NB4 (cell line): ENCODE measurements around the gene SIDT1.
A peak's percentile ranks its signal among the peaks of the same experiment; 100 is the strongest.

ENCODE experiments used
- DNase-seq: peaks from one replicate; pipeline ENCODE4 v3.0.0; 2010; ENCODE audit warnings: low read depth
- H3K4me3 ChIP-seq: one replicate; pipeline ENCODE4 v1.5.1; 2011; ENCODE audit warnings: mild to moderate bottlenecking, low read depth, low read length, moderate library complexity
- MYC ChIP-seq: IDR thresholded peaks from 2 replicates; pipeline ENCODE4 v1.6.1; 2011; ENCODE audit warnings: low read depth, low read length
- POLR2A ChIP-seq: IDR thresholded peaks from 2 replicates; pipeline ENCODE4 v1.6.1; 2011; ENCODE audit warnings: mild to moderate bottlenecking; ENCODE audit not compliant: insufficient read length; ENCODE audit errors: extremely low read depth
- TF ChIP-seq, protein P1 (sequence below): IDR thresholded peaks from 2 replicates; pipeline ENCODE4 v1.6.1; 2011; ENCODE audit warnings: low read depth, low read length
- TF ChIP-seq, protein P2 (sequence below): IDR thresholded peaks from one replicate; pipeline ENCODE4 v1.5.1; 2012; ENCODE audit warnings: low read depth, low read length

SIDT1 gene

DNA sequence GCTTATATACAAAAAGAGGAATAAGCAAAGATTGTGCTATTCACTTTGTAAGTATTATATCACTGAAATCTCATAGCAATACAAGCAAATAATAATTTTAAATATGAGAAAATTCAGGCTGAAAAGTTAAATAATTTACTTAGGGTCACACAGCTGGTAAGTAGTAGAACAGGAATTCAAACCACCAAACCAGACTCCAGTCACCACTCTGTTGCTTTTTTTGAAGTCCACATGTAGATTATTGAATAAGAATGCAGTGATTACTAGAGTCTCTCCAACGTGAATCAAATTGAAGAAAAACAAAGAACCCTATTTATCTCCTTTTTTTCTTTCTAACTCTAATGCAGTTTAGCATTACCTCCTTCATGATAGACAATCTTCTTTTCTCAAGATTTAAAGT lies 33.3 kb upstream of the SIDT1 start:
- no peak for TF ChIP-seq POLR2A
- no peak for TF ChIP-seq MYC
- TF ChIP-seq, protein P1, sequence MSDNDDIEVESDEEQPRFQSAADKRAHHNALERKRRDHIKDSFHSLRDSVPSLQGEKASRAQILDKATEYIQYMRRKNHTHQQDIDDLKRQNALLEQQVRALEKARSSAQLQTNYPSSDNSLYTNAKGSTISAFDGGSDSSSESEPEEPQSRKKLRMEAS = no peak
- TF ChIP-seq, protein P2, sequence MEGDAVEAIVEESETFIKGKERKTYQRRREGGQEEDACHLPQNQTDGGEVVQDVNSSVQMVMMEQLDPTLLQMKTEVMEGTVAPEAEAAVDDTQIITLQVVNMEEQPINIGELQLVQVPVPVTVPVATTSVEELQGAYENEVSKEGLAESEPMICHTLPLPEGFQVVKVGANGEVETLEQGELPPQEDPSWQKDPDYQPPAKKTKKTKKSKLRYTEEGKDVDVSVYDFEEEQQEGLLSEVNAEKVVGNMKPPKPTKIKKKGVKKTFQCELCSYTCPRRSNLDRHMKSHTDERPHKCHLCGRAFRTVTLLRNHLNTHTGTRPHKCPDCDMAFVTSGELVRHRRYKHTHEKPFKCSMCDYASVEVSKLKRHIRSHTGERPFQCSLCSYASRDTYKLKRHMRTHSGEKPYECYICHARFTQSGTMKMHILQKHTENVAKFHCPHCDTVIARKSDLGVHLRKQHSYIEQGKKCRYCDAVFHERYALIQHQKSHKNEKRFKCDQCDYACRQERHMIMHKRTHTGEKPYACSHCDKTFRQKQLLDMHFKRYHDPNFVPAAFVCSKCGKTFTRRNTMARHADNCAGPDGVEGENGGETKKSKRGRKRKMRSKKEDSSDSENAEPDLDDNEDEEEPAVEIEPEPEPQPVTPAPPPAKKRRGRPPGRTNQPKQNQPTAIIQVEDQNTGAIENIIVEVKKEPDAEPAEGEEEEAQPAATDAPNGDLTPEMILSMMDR = no peak
- no peak overlapping the region for H3K4me3 ChIP-seq
- no peak for DNase-seq

DNA sequence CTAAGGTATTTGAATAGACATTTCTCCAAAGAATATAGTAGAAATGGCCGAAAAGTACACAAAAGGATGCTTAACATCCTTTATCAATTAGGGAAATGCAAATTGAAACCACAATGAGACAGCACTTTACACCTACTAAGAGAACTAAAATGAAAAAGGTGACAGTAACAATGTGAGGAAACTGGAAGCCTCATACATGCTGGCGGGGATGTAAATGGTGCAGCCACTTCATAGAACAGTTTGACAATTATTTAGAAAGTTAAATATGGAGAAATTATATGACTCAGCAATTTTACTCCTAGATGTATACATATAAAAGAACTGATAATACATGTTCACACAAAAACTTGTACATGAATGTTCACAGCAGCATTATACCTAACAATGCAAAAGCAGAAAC lies 30.8 kb upstream of the SIDT1 start:
- no peak for TF ChIP-seq POLR2A
- TF ChIP-seq, protein P1 = no peak
- no peak for TF ChIP-seq MYC
- TF ChIP-seq, protein P2 = no peak
- H3K4me3 ChIP-seq = no peak overlapping the region
- DNase-seq = peak; percentile 12

DNA sequence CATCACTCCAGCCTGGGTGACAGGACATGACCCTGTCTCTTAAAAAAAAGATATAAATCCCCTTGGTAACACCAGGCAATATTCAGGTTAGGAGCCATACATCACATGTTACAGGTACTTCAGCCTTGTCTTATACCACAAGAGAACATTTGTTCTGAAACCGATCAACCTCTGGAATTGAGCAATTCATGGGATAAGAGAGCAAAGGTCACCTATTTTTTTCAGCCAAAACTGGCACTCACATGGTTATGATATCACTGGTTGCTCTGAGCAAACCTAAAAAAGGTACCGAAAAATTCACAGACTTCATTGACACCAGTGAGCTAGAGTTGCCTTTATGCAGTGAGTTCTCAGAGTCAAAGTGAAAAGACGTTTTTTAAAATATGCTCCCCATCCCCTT lies 26.5 kb upstream of the SIDT1 start:
- no peak for DNase-seq
- H3K4me3 ChIP-seq = no peak overlapping the region
- TF ChIP-seq MYC (no peak), POLR2A (no peak)
- TF ChIP-seq, protein P2 = no peak
- TF ChIP-seq, protein P1 = no peak

DNA sequence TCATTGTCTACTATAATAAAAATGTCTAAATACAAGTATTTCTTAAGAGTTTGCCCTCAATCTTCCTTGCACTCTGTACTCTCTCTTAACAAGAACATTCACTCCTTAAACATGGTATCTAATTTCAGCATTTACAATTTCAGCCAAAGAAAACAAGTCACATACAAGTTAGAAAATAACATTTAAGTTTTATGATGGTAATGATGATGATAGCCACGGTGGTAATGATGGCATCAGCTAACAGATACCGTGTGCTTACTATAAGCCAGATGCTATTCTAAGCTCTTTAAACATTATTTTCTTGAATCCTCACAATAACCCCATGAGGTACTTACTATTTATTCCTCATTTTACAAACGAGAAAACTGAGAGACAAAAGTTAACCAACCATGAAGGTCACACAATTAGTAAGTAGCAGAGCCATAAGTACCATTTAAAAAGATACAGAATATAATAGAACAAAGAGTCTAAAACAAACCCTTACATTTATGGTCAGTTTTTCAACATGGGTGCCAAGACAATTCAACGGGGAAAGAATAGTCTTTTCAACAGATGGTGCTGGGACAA lies 24.8 kb upstream of the SIDT1 start:
- TF ChIP-seq, protein P1 = no peak
- TF ChIP-seq MYC (no peak), POLR2A (no peak)
- TF ChIP-seq, protein P2 = no peak
- no peak for DNase-seq
- no peak overlapping the region for H3K4me3 ChIP-seq

DNA sequence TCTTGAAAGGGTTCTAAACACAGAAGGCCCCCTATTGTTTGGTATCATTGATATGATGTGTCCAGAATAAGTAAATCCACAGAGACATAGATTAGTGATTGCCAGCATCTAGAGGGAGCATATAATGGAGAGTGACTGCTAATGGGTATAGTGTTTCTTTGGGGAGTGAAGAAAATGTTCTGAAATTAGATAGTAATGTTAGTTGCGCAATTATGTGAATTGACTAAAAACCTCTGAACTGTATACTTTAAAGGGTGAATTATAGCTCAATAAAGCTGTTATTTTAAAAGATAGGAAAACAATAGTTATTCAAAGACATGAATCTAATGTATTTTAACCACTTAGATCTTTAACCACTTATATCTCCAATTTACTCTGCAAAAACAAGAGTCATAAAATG lies 23.4 kb upstream of the SIDT1 start:
- TF ChIP-seq, protein P1 = no peak
- TF ChIP-seq, protein P2 = no peak
- TF ChIP-seq POLR2A = no peak
- no peak overlapping the region for H3K4me3 ChIP-seq
- no peak for DNase-seq
